Measurements from ENCODE around the gene ID2. TPM values are rescaled to one million over a fixed set of nuclear protein-coding genes. Genes with fewer than 3 reads are reported as not detected.

Gene ID2
- total and polyA plus RNA-seq, 2 experiments from 2014 or later = 468 to 668 TPM

- no peaks in the 10 kb centered on the region for H3K9me3 ChIP-seq (ENCODE audit: low read depth)
- peaks cover 55% of the 10 kb centered on the region for H3F3A ChIP-seq (ENCODE audit: insufficient read depth)
- peaks cover 3% of the 10 kb centered on the region; the same call in 1 of the 2 replicates for H4K20me1 ChIP-seq (ENCODE audit: insufficient read depth)
- peak overlapping the region; percentile 79 for H3K4me2 ChIP-seq (ENCODE audit: unreplicated experiment)
- TF ChIP-seq EZH2phosphoT487 (IDR thresholded peaks at IDR 0.05; ENCODE audit: insufficient read depth, low read depth) = no peak
- peak; percentile 79 for DNase-seq
- H3K27me3 ChIP-seq (replicated peaks; ENCODE audit: insufficient read depth) = no peaks in the 10 kb centered on the region
- H3K79me2 ChIP-seq (ENCODE audit: insufficient read depth) = peaks cover 32% of the 10 kb centered on the region
- peak overlapping the region; percentile 100 for H3K9ac ChIP-seq
- in situ Hi-C loops (cut with MboI) = loop anchor here (25.0 kb wide), 4 partner anchors 668 to 1568 kb away; no protein-coding TSS in a partner anchor
- H3K36me3 ChIP-seq (ENCODE audit: low read depth) = peaks cover 18% of the 10 kb centered on the region
- H2AFZ ChIP-seq = 0 out of 2 replicates have a peak overlapping the region, but pooled peaks have one; percentile 15
- H3K27ac ChIP-seq = peak overlapping the region; percentile 100
- H3K4me3 ChIP-seq = peak overlapping the region; percentile 85
- H3K4me1 ChIP-seq (ENCODE audit: insufficient read depth) = peaks cover 38% of the 10 kb centered on the region
- no peaks in the 10 kb centered on the region for H3K9me2 ChIP-seq (ENCODE audit: insufficient read depth)
- WGBS, 2 experiments (ENCODE audit: low coverage in 1 of 2, low lambda C conversion rate in 2 of 2, missing lambda C conversion rate in 2 of 2) = 2 to 3% methylated on average over 19 of the region's 19 CpGs
Measured at GRCh38 chr2:8679827-8680731, 1.8 kb upstream of the ID2 start.

GRCh38 chr2:8680822-8681760 lies 765 bp upstream of the ID2 start:
- H3K9ac ChIP-seq = peak overlapping the region; percentile 100
- H3K4me3 ChIP-seq = peak overlapping the region; percentile 85
- H2AFZ ChIP-seq = peak overlapping the region; percentile 62
- in situ Hi-C loops (cut with MboI) = loop anchor here (25.0 kb wide), 4 partner anchors 669 to 1569 kb away; no protein-coding TSS in a partner anchor
- H3K27ac ChIP-seq = peak overlapping the region; percentile 100
- H3F3A ChIP-seq (ENCODE audit: insufficient read depth) = peaks cover 58% of the 10 kb centered on the region
- peaks cover 18% of the 10 kb centered on the region for H3K36me3 ChIP-seq (ENCODE audit: low read depth)
- H3K79me2 ChIP-seq (ENCODE audit: insufficient read depth) = peaks cover 32% of the 10 kb centered on the region
- no peaks in the 10 kb centered on the region for H3K9me3 ChIP-seq (ENCODE audit: low read depth)
- H3K4me2 ChIP-seq (ENCODE audit: unreplicated experiment) = peak overlapping the region; percentile 79
- WGBS, 2 experiments (ENCODE audit: low coverage in 1 of 2, low lambda C conversion rate in 2 of 2, missing lambda C conversion rate in 2 of 2) = 1% methylated on average over 28 to 30 of the region's 30 CpGs
- peaks cover 35% of the 10 kb centered on the region for H3K4me1 ChIP-seq (ENCODE audit: insufficient read depth)
- H3K27me3 ChIP-seq (replicated peaks; ENCODE audit: insufficient read depth) = no peaks in the 10 kb centered on the region
- no peaks in the 10 kb centered on the region for H3K9me2 ChIP-seq (ENCODE audit: insufficient read depth)
- peak; percentile 98 for DNase-seq
- H4K20me1 ChIP-seq (ENCODE audit: insufficient read depth) = peaks cover 3% of the 10 kb centered on the region; the same call in 1 of the 2 replicates
- TF ChIP-seq EZH2 (IDR thresholded peaks at IDR 0.05; ENCODE audit: insufficient read depth, poor library complexity, severe bottlenecking) (no peak), EZH2phosphoT487 (IDR thresholded peaks at IDR 0.05; ENCODE audit: insufficient read depth, low read depth) (peak; percentile 64; the same call in 1 of the 2 replicates)

- Histone ChIP-seq H3K79me2 (ENCODE audit: insufficient read depth) (peaks cover 32% of the 10 kb centered on the region), H3F3A (ENCODE audit: insufficient read depth) (peaks cover 53% of the 10 kb centered on the region), H3K36me3 (ENCODE audit: low read depth) (peaks cover 18% of the 10 kb centered on the region), H3K4me2 (ENCODE audit: unreplicated experiment) (peak overlapping the region; percentile 93), H3K27me3 (replicated peaks; ENCODE audit: insufficient read depth) (no peaks in the 10 kb centered on the region), H3K9me2 (ENCODE audit: insufficient read depth) (no peaks in the 10 kb centered on the region), H3K4me3 (peak overlapping the region; percentile 100), H3K9me3 (ENCODE audit: low read depth) (no peaks in the 10 kb centered on the region), H3K27ac (peak overlapping the region; percentile 93), H2AFZ (no peak overlapping the region), H3K9ac (peak overlapping the region; percentile 99), H4K20me1 (ENCODE audit: insufficient read depth) (peaks cover 3% of the 10 kb centered on the region; the same call in 1 of the 2 replicates), H3K4me1 (ENCODE audit: insufficient read depth) (peaks cover 23% of the 10 kb centered on the region; the same call in 1 of the 2 replicates)
- TF ChIP-seq EZH2 (IDR thresholded peaks at IDR 0.05; ENCODE audit: insufficient read depth, poor library complexity, severe bottlenecking) (no peak), EZH2phosphoT487 (IDR thresholded peaks at IDR 0.05; ENCODE audit: insufficient read depth, low read depth) (no peak)
- in situ Hi-C loops (cut with MboI) = loop anchor here (25.0 kb wide), 4 partner anchors 671 to 1571 kb away; no protein-coding TSS in a partner anchor
- DNase-seq = peak; percentile 79
- 0 to 1% methylated on average over 30 of the region's 30 CpGs for WGBS, 2 experiments (ENCODE audit: low coverage in 1 of 2, low lambda C conversion rate in 2 of 2, missing lambda C conversion rate in 2 of 2)
Measured at GRCh38 chr2:8682719-8683667, 1.1 kb downstream of the ID2 start.

All from GM23248 (cell line).